ENCODE results near the gene PDGFC. TPM values are rescaled to one million over a fixed set of nuclear protein-coding genes. Genes with fewer than 3 reads are reported as not detected.

Gene PDGFC
- total and polyA plus RNA-seq, 2 of the 13 experiments (the other 11 are each of a cell fraction or from before 2014, with no cell fraction given), result 4.6 to 9.1 TPM

- WGBS (ENCODE audit: low lambda C conversion rate), result 97% methylated on average over 4 of the region's 4 CpGs
- no peak for FAIRE-seq
- POLR2A ChIA-PET, result no interaction called here
- H3K9me3 ChIP-seq (ENCODE audit: low read length), result no peaks in the 10 kb centered on the region
- DNase-seq (ENCODE audit: low spot score), result no peak
- TF ChIP-seq ZNF264 (CRISPR knock-in tag; IDR thresholded peaks at IDR 0.05), result no peak
- TF ChIP-seq KAT2B (IDR thresholded peaks at IDR 0.05; ENCODE audit: borderline replicate concordance, low read depth, low read length), result no peak
- no peak for TF ChIP-seq ATAD3A (CRISPR knock-in tag; IDR thresholded peaks at IDR 0.05)
- TF ChIP-seq ZNF644 (CRISPR knock-in tag; IDR thresholded peaks at IDR 0.05; ENCODE audit: low read depth), result no peak
- TF ChIP-seq REPIN1 (CRISPR knock-in tag; IDR thresholded peaks at IDR 0.05; ENCODE audit: borderline replicate concordance, low read depth), result no peak
- TF ChIP-seq USF2 (IDR thresholded peaks at IDR 0.05; ENCODE audit: low read depth, low read length), result no peak
- TF ChIP-seq USF2 (CRISPR knock-in tag; IDR thresholded peaks at IDR 0.05; ENCODE audit: borderline replicate concordance), result no peak
- no peak for TF ChIP-seq ZNF512B (CRISPR knock-in tag; IDR thresholded peaks at IDR 0.05; ENCODE audit: borderline replicate concordance)
- TF ChIP-seq TAF15 (IDR thresholded peaks at IDR 0.05; ENCODE audit: low read depth, low read length, poor library complexity, severe bottlenecking), result no peak
- TF ChIP-seq TGIF2 (CRISPR knock-in tag; IDR thresholded peaks at IDR 0.05), result no peak
- no peak for TF ChIP-seq KAT8 (CRISPR knock-in tag; IDR thresholded peaks at IDR 0.05)
- no peak for TF ChIP-seq ZNF296 (CRISPR knock-in tag; conservative IDR thresholded peaks at IDR 0.05)
- CTCF ChIA-PET (ENCODE audit: low intra/inter-chr PET ratio, low total read pairs), result no interaction called here
- H3K79me2 ChIP-seq (ENCODE audit: insufficient read depth, low read length), result peaks cover 6% of the 10 kb centered on the region
- no peak for ATAC-seq
- no peak overlapping the region for H2AFZ ChIP-seq (ENCODE audit: low read length)
- no peaks in the 10 kb centered on the region for H3K27me3 ChIP-seq (ENCODE audit: control insufficient read depth in 1 of 2, insufficient read depth in 2 of 2, low read length in 2 of 2)
- BruUV-seq (replicated peaks), result no TSS peak
- H3K4me1 ChIP-seq (ENCODE audit: insufficient read depth, low read length), result peaks cover 52% of the 10 kb centered on the region
- in situ Hi-C loops (cut with HindIII; ENCODE audit: extremely low pct_ligation_motif_present, low pct_unique_long_range_greater_than_20kb), result no loop called here
- intact Hi-C loops (cut with micrococcal nuclease; ENCODE audit: unreplicated experiment), result loop anchor here (1.0 kb wide), 1 partner anchor 12 kb away; no protein-coding TSS in a partner anchor
- H3K4me2 ChIP-seq (ENCODE audit: low read depth, low read length), result no peak overlapping the region
- H4K20me1 ChIP-seq (ENCODE audit: insufficient read depth, low read length), result no peaks in the 10 kb centered on the region
- H3K36me3 ChIP-seq (replicated peaks in 1 of 2; ENCODE audit: control insufficient read depth in 1 of 2, insufficient read depth in 2 of 2, low read length in 2 of 2), result no peaks in the 10 kb centered on the region
- H3K4me3 ChIP-seq (replicated peaks in 1 of 3; ENCODE audit: insufficient read depth in 1 of 3, low read depth in 2 of 3, low read length in 3 of 3), result no peak overlapping the region
- 0 out of 2 replicates have a peak overlapping the region, but pooled peaks have one; percentile 7 for H3K9ac ChIP-seq (ENCODE audit: insufficient read depth, low read depth, low read length)
- peak overlapping the region; percentile 26 for H3K27ac ChIP-seq (ENCODE audit: extremely low read length, insufficient read depth, low read length)
Observed at GRCh38 chr4:156942991-156943390, 28.6 kb downstream of the PDGFC start.

All from HepG2 (cell line).